HepG2 (cell line): ENCODE measurements around the gene STRN3. TPM values are rescaled to one million over a fixed set of nuclear protein-coding genes. Genes with fewer than 3 reads are reported as not detected.

Source experiments
- FOXM1 ChIP-seq: sonication (generic); formaldehyde crosslinking; IDR thresholded peaks from 2 replicates; pipeline ENCODE4 v1.5.0; 2020; ENCODE audit warnings: missing genetic modification reagents
- GFI1 ChIP-seq: sonication (generic); formaldehyde crosslinking; IDR thresholded peaks from 2 replicates; pipeline ENCODE4 v1.5.0; 2020; ENCODE audit warnings: missing genetic modification reagents, mild to moderate bottlenecking, borderline replicate concordance
- HMGA1 ChIP-seq: sonication (generic); formaldehyde crosslinking; conservative IDR thresholded peaks from 2 replicates; pipeline ENCODE4 v1.4.0; 2020; ENCODE audit warnings: missing genetic modification reagents
- NCOA5 ChIP-seq: sonication (generic); formaldehyde crosslinking; IDR thresholded peaks from 2 replicates; pipeline ENCODE4 v1.4.0; 2020; ENCODE audit warnings: missing genetic modification reagents
- NFE2L2 ChIP-seq: fragments of 150-350 bp; IDR thresholded peaks from 2 replicates; pipeline ENCODE4 v1.6.1; 2014; ENCODE audit warnings: low read length
- POLR2A ChIP-seq, 2 experiments: IDR thresholded peaks; 2 replicates each; pipeline ENCODE4 v1.6.1; 2011; ENCODE audit warnings: low read depth in 2 of 2, low read length in 2 of 2, mild to moderate bottlenecking in 1 of 2, moderate library complexity in 1 of 2; ENCODE audit not compliant: insufficient read depth in 1 of 2
- TBX2 ChIP-seq: sonication (generic); formaldehyde crosslinking; IDR thresholded peaks from 2 replicates; pipeline ENCODE4 v1.5.0; 2020; ENCODE audit warnings: missing genetic modification reagents, mild to moderate bottlenecking, borderline replicate concordance
- THAP8 ChIP-seq: sonication (generic); formaldehyde crosslinking; IDR thresholded peaks from 2 replicates; pipeline ENCODE4 v1.5.1; 2020; ENCODE audit warnings: missing genetic modification reagents, mild to moderate bottlenecking, borderline replicate concordance
- XRCC5 ChIP-seq: fragments of 200-400 bp; formaldehyde crosslinking; optimal IDR thresholded peaks from 2 replicates; pipeline ENCODE3; 2017; ENCODE audit warnings: mild to moderate bottlenecking, low read length
- ZBTB44 ChIP-seq: sonication (generic); formaldehyde crosslinking; IDR thresholded peaks from 2 replicates; pipeline ENCODE4 v1.4.0; 2020; ENCODE audit warnings: missing genetic modification reagents
- ZFAT ChIP-seq: sonication (generic); formaldehyde crosslinking; conservative IDR thresholded peaks from 2 replicates; pipeline ENCODE4 v1.8.1; 2023; ENCODE audit warnings: missing genetic modification reagents, inconsistent platforms
- ZNF282 ChIP-seq: fragments of 450-650 bp; IDR thresholded peaks from 2 replicates; pipeline ENCODE4 v1.6.1; 2018; ENCODE audit not compliant: partially characterized antibody
- ZNF543 ChIP-seq: sonication (generic); formaldehyde crosslinking; IDR thresholded peaks from 2 replicates; pipeline ENCODE4 v1.4.0; 2020; ENCODE audit warnings: mild to moderate bottlenecking, missing genetic modification reagents
- ZNF709 ChIP-seq: sonication (generic); formaldehyde crosslinking; IDR thresholded peaks from 2 replicates; pipeline ENCODE4 v1.5.0; 2020; ENCODE audit warnings: mild to moderate bottlenecking, missing genetic modification reagents
- ZNF841 ChIP-seq: sonication (generic); formaldehyde crosslinking; IDR thresholded peaks from 2 replicates; pipeline ENCODE4 v1.8.1; 2023; ENCODE audit warnings: missing genetic modification reagents, borderline replicate concordance
- polyA plus RNA-seq, 8 experiments: library from polyadenylated mRNA; depleted of rRNA in 3 of 8; stranded (reverse) in 7 of 8; unstranded in 1 of 8; fragments of >200 nt; fragmentation: Illumina TruSeq in 4 of 8; extraction: Trizol in 4 of 8; gene quantifications; 2 replicates each; pipeline versions ENCODE4 v1.2.1 to v1.2.3, GENCODE V29; 2011 to 2016; ENCODE audit warnings: low read depth in 4 of 8, missing spikeins in 1 of 8, mixed read lengths in 1 of 8; ENCODE audit not compliant: insufficient read depth in 1 of 8
- total RNA-seq, 5 experiments: library from RNA; depleted of rRNA; stranded (reverse); fragments of >200 nt; fragmentation: Illumina TruSeq; extraction: Trizol; gene quantifications; 2 replicates each; pipeline ENCODE4 v1.2.3, GENCODE V29; 2016; ENCODE audit warnings: low read depth in 1 of 5
- TF ChIP-seq, protein P1 (sequence below): sonication (generic); formaldehyde crosslinking; IDR thresholded peaks from 2 replicates; pipeline ENCODE4 v1.4.0; 2020; ENCODE audit warnings: mild to moderate bottlenecking, missing genetic modification reagents
- TF ChIP-seq, protein P2 (sequence below), 2 experiments: fragments of 450-650 bp in 1 of 2; sonication (generic) in 1 of 2; formaldehyde crosslinking in 1 of 2; IDR thresholded peaks; 2 replicates each; pipeline versions ENCODE4 v1.6.1 to v1.8.0; 2016 to 2022; ENCODE audit warnings: antibody characterized with exemption in 1 of 2, mild to moderate bottlenecking in 1 of 2, missing genetic modification reagents in 1 of 2

STRN3 gene
- total and polyA plus RNA-seq, 2 of the 13 experiments (the other 11 are each of a cell fraction or from before 2014, with no cell fraction given), result 49.4 to 123 TPM

GRCh38 chr14:30874120-30874998 is 151.8 kb downstream of the STRN3 start, which contains the start of gene COCH (continued):
- TF ChIP-seq, protein P1, sequence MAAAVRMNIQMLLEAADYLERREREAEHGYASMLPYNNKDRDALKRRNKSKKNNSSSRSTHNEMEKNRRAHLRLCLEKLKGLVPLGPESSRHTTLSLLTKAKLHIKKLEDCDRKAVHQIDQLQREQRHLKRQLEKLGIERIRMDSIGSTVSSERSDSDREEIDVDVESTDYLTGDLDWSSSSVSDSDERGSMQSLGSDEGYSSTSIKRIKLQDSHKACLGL (CRISPR knock-in tag), result peak; percentile 88
- no peak for TF ChIP-seq THAP8 (CRISPR knock-in tag)
- TF ChIP-seq, protein P2, sequence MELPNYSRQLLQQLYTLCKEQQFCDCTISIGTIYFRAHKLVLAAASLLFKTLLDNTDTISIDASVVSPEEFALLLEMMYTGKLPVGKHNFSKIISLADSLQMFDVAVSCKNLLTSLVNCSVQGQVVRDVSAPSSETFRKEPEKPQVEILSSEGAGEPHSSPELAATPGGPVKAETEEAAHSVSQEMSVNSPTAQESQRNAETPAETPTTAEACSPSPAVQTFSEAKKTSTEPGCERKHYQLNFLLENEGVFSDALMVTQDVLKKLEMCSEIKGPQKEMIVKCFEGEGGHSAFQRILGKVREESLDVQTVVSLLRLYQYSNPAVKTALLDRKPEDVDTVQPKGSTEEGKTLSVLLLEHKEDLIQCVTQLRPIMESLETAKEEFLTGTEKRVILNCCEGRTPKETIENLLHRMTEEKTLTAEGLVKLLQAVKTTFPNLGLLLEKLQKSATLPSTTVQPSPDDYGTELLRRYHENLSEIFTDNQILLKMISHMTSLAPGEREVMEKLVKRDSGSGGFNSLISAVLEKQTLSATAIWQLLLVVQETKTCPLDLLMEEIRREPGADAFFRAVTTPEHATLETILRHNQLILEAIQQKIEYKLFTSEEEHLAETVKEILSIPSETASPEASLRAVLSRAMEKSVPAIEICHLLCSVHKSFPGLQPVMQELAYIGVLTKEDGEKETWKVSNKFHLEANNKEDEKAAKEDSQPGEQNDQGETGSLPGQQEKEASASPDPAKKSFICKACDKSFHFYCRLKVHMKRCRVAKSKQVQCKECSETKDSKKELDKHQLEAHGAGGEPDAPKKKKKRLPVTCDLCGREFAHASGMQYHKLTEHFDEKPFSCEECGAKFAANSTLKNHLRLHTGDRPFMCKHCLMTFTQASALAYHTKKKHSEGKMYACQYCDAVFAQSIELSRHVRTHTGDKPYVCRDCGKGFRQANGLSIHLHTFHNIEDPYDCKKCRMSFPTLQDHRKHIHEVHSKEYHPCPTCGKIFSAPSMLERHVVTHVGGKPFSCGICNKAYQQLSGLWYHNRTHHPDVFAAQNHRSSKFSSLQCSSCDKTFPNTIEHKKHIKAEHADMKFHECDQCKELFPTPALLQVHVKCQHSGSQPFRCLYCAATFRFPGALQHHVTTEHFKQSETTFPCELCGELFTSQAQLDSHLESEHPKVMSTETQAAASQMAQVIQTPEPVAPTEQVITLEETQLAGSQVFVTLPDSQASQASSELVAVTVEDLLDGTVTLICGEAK (IDR thresholded peaks at IDR 0.05), result no peak
- TF ChIP-seq, protein P2 (CRISPR knock-in tag; IDR thresholded peaks at IDR 0.05), result no peak
- peak in 1 of 2 experiments; percentile 86; a peak in 2 of 4 replicates for TF ChIP-seq POLR2A (IDR thresholded peaks at IDR 0.05; ENCODE audit: insufficient read depth in 1 of 2, low read depth in 2 of 2, low read length in 2 of 2)
- no peak; the same call in 1 of the 2 replicates for TF ChIP-seq FOXM1
- no peak for TF ChIP-seq NFE2L2
- 0 out of 2 replicates have a peak, but pooled peaks have one; percentile 33 for TF ChIP-seq ZNF543 (CRISPR knock-in tag)
- peak; percentile 97 for TF ChIP-seq XRCC5
- no peak for TF ChIP-seq HMGA1
- TF ChIP-seq ZNF709, result peak; percentile 93
- no peak for TF ChIP-seq ZNF282
- peak; percentile 87; the same call in 1 of the 2 replicates for TF ChIP-seq GFI1 (CRISPR knock-in tag)
- no peak for TF ChIP-seq ZBTB44 (CRISPR knock-in tag)
- TF ChIP-seq NCOA5 (CRISPR knock-in tag), result 0 out of 2 replicates have a peak, but pooled peaks have one; percentile 58
- peak; percentile 90 for TF ChIP-seq ZFAT (CRISPR knock-in tag)
- TF ChIP-seq TBX2 (CRISPR knock-in tag), result peak; percentile 84
- TF ChIP-seq ZNF841 (CRISPR knock-in tag), result no peak; the same call in 1 of the 2 replicates
